Fibroblast of mammary gland (primary cell): Measurements from ENCODE around the gene SPCS2.
A peak's percentile ranks its signal among the peaks of the same experiment; 100 is the strongest.
"Not testable (repeated sequence)": the region's sequence is repeated elsewhere in the genome, so short reads cannot be mapped to it uniquely, and the experiment has no call there.

Experiments
- DNase-seq: peaks from one replicate; pipeline ENCODE4 v3.0.0-alpha.2; 2010; ENCODE audit warnings: low read depth
- H3K4me3 ChIP-seq: 2 replicates; pipeline ENCODE4 v1.5.1; 2011; ENCODE audit warnings: low read depth, mild to moderate bottlenecking, low read length, moderate library complexity; ENCODE audit not compliant: control insufficient read depth
- TF ChIP-seq, protein P1 (sequence below): conservative IDR thresholded peaks from 2 replicates; pipeline ENCODE4 v1.5.1; 2011; ENCODE audit warnings: low read depth, low read length, inconsistent platforms; ENCODE audit not compliant: control insufficient read depth, insufficient read depth

The SPCS2 gene

DNA sequence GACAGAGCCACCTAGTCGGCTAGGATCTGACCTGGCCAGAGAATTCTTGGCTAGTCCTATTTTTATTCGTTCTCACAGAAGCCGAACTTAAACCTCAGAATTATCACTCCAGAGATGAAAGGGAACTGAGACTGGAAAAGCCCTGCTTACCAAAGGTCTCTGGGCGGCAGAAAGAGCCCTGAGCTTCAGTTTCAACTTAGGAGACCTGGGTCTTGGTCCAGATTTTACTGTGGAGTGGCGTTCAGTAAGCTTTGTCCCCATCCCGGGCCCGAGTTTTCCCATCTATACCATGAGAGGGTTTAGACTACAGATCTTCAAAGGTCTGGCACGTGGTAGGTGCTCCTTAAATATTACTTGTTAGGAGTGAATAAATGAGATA, 40.2 kb downstream of the SPCS2 start:
- peak overlapping the region; percentile 83 for H3K4me3 ChIP-seq
- TF ChIP-seq, protein P1, sequence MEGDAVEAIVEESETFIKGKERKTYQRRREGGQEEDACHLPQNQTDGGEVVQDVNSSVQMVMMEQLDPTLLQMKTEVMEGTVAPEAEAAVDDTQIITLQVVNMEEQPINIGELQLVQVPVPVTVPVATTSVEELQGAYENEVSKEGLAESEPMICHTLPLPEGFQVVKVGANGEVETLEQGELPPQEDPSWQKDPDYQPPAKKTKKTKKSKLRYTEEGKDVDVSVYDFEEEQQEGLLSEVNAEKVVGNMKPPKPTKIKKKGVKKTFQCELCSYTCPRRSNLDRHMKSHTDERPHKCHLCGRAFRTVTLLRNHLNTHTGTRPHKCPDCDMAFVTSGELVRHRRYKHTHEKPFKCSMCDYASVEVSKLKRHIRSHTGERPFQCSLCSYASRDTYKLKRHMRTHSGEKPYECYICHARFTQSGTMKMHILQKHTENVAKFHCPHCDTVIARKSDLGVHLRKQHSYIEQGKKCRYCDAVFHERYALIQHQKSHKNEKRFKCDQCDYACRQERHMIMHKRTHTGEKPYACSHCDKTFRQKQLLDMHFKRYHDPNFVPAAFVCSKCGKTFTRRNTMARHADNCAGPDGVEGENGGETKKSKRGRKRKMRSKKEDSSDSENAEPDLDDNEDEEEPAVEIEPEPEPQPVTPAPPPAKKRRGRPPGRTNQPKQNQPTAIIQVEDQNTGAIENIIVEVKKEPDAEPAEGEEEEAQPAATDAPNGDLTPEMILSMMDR: no peak
- DNase-seq: no peak

DNA sequence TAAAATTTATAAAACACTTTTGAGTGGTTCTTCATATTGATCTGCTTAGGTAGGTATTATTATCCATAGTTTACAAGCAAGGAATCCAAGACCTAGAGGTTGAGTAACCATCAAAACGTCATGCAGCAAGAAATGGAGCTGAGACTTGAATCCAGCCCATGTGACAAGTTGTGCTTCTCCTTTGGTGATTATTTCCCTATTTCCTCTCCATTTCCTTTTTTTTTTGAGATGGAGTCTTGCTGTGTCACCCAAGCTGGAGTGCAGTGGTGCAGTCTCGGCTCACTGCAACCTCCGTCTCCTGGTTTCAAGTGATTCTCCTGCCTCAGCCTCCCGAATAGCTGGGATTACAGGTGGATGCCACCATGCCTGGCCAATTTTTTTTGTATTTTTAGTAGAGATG, 41.1 kb downstream of the SPCS2 start:
- not testable (repeated sequence) for DNase-seq, H3K4me3 ChIP-seq

DNA sequence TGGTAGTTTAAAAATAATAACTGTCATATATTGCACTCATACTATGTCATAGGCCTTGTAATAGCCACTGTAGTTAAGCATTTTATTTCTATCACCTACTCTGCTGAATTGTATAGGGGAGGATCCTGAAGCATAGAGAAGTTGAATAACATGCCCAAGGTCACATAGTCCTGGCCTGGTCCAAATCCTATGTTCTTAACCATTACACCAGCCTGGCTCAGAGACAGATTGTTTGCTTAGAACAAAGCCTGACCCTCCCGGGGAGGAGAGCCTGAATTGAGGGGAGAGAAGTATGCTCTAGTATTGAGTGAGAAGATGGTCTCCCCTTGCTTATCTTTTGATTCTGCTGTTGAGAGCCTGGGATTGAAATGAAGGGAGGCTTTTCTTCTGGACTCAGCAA, 41.9 kb downstream of the SPCS2 start:
- DNase-seq: no peak
- TF ChIP-seq, protein P1: no peak
- H3K4me3 ChIP-seq: no peak overlapping the region

DNA sequence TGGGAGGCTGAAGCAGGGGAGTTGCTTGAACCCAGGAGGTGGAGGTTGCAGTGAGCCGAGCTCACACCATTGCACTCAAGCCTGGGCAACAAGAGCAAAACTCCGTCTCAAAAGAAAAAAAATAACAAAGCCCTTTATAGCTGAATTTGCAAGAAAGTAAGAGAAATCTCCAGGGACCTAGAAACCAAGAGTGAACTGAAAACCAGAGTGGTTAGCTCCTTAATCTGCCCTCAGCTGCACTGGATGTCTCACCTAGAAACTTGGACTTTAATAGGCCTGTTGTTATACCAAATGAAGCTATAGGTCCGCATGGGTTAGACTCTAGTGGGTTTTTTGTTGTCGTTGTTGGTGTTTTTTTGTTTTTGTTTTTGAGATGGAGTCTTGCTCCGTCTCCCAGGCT, 43.8 kb downstream of the SPCS2 start:
- TF ChIP-seq, protein P1: no peak
- no peak overlapping the region for H3K4me3 ChIP-seq
- DNase-seq: no peak

DNA sequence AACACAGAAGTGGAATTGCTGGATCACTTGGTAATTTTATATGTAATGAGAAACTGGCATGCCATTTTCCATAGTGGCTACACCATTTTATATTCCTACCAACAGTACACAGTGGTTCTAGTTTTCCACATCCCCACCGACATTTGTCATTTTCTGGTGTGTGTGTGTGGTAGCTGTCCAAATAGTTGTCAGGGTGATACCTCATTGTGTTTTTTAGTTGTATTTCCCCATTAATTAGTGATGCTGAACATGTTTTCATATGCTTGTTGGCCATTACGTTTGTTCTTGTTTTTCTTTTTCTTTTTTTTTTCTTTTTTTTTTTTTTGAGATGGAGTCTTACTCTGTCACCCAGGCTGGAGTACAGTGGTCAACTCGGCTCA, 51.9 kb downstream of the SPCS2 start:
- no peak for DNase-seq
- no peak overlapping the region for H3K4me3 ChIP-seq
- TF ChIP-seq, protein P1: no peak

DNA sequence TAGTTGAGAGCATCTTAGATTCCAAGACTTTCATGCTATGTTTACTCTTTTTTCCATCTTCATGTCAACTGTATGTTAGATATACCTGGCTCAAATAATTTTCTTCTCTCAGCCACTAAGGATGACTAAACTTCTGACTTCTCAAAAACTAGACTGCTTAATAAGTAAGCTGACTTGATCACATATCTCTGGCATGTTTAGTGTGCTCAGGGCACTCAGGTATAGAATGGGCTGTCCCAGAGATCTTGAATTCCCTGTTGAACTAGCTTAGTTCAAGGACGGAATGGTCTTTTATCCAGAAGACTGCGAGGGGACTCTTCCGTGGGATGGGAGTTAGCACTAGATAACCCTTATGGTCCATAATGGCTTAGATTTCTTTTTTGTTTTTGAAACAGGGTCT, 52.6 kb downstream of the SPCS2 start:
- TF ChIP-seq, protein P1: no peak
- DNase-seq: no peak

DNA sequence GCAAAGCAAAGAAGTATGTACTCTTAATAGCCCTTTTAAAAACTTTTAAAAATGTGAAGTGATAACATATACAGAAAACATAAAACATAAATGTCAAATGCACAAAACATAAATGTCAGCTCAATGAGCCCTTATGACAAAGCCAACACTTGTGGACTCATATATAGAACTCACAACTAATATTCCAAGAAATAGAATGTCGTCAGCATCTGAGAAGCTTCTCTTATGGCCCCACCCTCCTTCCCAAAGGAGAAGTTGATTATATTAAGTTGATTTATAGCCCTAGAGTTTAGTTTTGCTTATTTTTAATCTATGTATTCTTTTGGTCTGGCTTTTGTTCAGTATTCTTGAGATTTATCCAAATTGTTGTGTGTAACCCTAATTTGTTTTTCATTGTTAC, 53.5 kb downstream of the SPCS2 start:
- no peak overlapping the region for H3K4me3 ChIP-seq
- TF ChIP-seq, protein P1: no peak
- no peak for DNase-seq

More for the DNA sequence above, 52.6 kb downstream of the SPCS2 start:
- H3K4me3 ChIP-seq: no peak overlapping the region
